Heart left ventricle (tissue), 16 donors: ENCODE data around the gene C12orf60. TPM values are rescaled to one million over a fixed set of nuclear protein-coding genes. Genes with fewer than 3 reads are reported as not detected.

ENCODE experiments used
- ATAC-seq, 4 donors: fragments of 200-7000 bp; cut with Tn5 transposase; one replicate each; pipeline ENCODE4 v1.9.1; 2020 to 2022; ENCODE audit warnings: moderate library complexity in 4 of 4, mild to moderate bottlenecking in 3 of 4, moderate number of reproducible peaks in 1 of 4
- DNase-seq, 5 donors: peaks; one replicate each; pipeline ENCODE4 v3.0.0-alpha.2; 2020
- H3K27ac ChIP-seq, 12 donors: fragments of 200-600 bp; sonication (generic) in 4 of 12; one replicate each; pipeline versions ENCODE4 v1.5.0 to v1.8.0; 2016 to 2022; ENCODE audit warnings: mild to moderate bottlenecking in 2 of 12
- H3K27me3 ChIP-seq, 9 donors: fragments of 200-600 bp; sonication (generic) in 2 of 9; one replicate each; pipeline versions ENCODE4 v1.5.1 to v1.8.0; 2016 to 2022; ENCODE audit warnings: mild to moderate bottlenecking in 3 of 9
- H3K36me3 ChIP-seq, 9 donors: fragments of 200-600 bp; sonication (generic) in 2 of 9; one replicate each; pipeline versions ENCODE4 v1.5.0 to v1.8.0; 2018 to 2022; ENCODE audit warnings: mild to moderate bottlenecking in 2 of 9
- H3K4me1 ChIP-seq, 12 donors: fragments of 200-600 bp; sonication (generic) in 4 of 12; one replicate each; pipeline versions ENCODE4 v1.5.0 to v1.8.0; 2016 to 2022; ENCODE audit warnings: mild to moderate bottlenecking in 3 of 12
- H3K4me3 ChIP-seq, 12 donors: fragments of 200-600 bp; sonication (generic) in 4 of 12; one replicate each; pipeline versions ENCODE4 v1.5.0 to v1.8.0; 2017 to 2022; ENCODE audit warnings: mild to moderate bottlenecking in 9 of 12, moderate library complexity in 4 of 12
- H3K9me3 ChIP-seq, 12 donors: fragments of 200-600 bp; sonication (generic) in 4 of 12; one replicate each; pipeline versions ENCODE4 v1.5.0 to v1.8.0; 2016 to 2022; ENCODE audit warnings: mild to moderate bottlenecking in 1 of 12
- POLR2A ChIP-seq, 2 donors: fragments of 450-650 bp; IDR thresholded peaks; one replicate each; pipeline ENCODE4 v1.6.1; 2017; ENCODE audit warnings: antibody characterized with exemption in 2 of 2, mild to moderate bottlenecking in 2 of 2, moderate library complexity in 2 of 2
- WGBS, 4 donors: extraction: QIAGEN DNeasy Blood & Tissue Kit in 2 of 4; methylation state at CpG; one replicate each; pipeline versions ENCODE4 v1.1.5 to v1.1.7; 2013 to 2018; 5-methylcytosine and 5-hydroxymethylcytosine counted together
- intact Hi-C, 10 donors: fragments of 100-400 bp; cut with DNase I; formaldehyde crosslinking; loops; one replicate each; pipeline versions ENCODE4 v1.11.1 to v1.14.2; 2022
- polyA plus RNA-seq, 2 donors: library from polyadenylated mRNA; stranded (reverse); fragments of 200-250 nt; gene quantifications; one replicate each; pipeline ENCODE4 v1.2.3, GENCODE V29; 2013
- total RNA-seq, 9 donors: library from RNA; depleted of rRNA in 2 of 9; stranded (reverse); fragments of >200 nt in 2 of 9; fragmentation: NEBNext Ultra II Directional in 3 of 9; extraction: Animal tissue kit (Norgen Biotek cat#: 25700) in 3 of 9; gene quantifications; one replicate each; pipeline versions ENCODE4 v1.1.0 to v1.2.4, GENCODE V29; 2016 to 2023
- TF ChIP-seq, protein P1 (sequence below), 12 donors: fragments of 200-600 bp; sonication (generic) in 4 of 12; IDR thresholded peaks; one replicate each; pipeline versions ENCODE4 v1.5.0 to v1.8.0; 2018 to 2022; ENCODE audit warnings: antibody characterized with exemption in 12 of 12, mild to moderate bottlenecking in 5 of 12
- donor health status: ischemic (EF 13 %, LVEDD 7.1; RV severe dilation, severe dysfunction).
- donor health status: healthy with polysubstance abuse.
- donor health status: DM: no; HTN: yes; CAD: no.
- donor health status: DM: no; HTN: no; CAD: no.
- donor health status: ischemic (EF 25% LVEDD 6.9; RV normal size, moderate dysfunction).
- donor health status: ischemic (EF 25% LVEDD 5.7; RV mildly dilated, moderate dysfunction).
- donor health status: healthy.
- donor health status: DM: yes; HTN: yes; CAD: no.
- donor health status: ischemic (EF 35%, LVEDD 5.7; RV mildly dilated, moderate dysfunction).
- donor health status: nonischemic (EF 11% LVEDD 7.7; RV severe dilation, severe dysfunction).
- donor health status: DM: yes; HTN: yes; CAD: no.
- donor health status: PGD.
- donor health status: ischemic (EF 29% LVEDD 5.4; RV normal size, mild dysfunction).
- donor health status: nonischemic (EF 23%, LVEDD 6.1; RV moderate dilation, normal function).

The C12orf60 gene
- total and polyA plus RNA-seq, 11 donors: 2.0 to 5.3 (median 3.4) TPM

DNA sequence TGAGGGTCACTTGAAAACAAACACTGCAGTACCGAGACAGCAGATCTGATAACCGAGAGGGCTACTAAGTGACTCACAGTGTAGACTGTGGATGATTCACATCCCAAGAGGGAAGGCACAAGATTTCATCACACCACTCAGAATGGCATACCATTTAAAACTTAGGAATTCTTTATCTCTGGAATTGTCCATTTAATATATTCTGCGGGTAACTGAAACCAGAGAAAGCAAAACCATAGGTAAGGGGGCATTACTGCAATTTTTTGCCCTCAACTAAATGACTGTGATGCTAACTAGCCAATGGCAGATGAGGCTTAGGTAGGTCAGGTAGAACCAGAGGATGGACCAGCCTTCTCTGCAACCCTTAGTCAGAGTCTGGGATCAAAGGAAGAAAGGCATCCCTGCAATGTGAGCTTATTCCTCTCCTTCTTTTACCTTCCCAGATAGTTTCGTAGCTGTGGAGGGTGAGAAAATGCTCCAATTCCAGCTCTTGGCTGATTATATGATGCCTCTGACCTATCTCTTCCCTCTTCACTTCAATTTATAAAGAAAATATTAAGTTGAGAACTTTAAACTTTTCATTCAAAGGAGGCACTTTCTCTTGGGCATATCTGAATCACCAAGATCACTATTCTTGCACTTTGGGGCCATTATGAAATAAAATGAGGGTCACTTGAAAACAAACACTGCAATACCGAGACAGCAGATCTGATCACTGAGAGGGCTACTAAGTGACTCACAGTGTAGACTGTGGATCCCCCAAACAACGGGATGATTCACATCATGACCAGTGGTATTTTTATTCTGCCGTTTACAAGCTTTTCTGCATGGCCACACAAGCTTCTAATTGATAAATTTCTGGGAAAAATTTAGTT lies 33.1 kb downstream of the C12orf60 start:
- H3K36me3 ChIP-seq: no peaks in the 10 kb centered on the region
- ATAC-seq: peak in 3 of 4 donors; percentile 33 to 90 (median 83)
- H3K9me3 ChIP-seq: no peaks in the 10 kb centered on the region
- no peak for DNase-seq
- WGBS, 4 donors: 72 to 80% (median 78%) methylated on average over 7 of the region's 7 CpGs
- peaks cover 0 to 45% (median 26%) of the 10 kb centered on the region in 12 donors for H3K4me1 ChIP-seq
- no peaks in the 10 kb centered on the region for H3K27me3 ChIP-seq
- no peak for TF ChIP-seq POLR2A (IDR thresholded peaks at IDR 0.05)
- TF ChIP-seq, protein P1, sequence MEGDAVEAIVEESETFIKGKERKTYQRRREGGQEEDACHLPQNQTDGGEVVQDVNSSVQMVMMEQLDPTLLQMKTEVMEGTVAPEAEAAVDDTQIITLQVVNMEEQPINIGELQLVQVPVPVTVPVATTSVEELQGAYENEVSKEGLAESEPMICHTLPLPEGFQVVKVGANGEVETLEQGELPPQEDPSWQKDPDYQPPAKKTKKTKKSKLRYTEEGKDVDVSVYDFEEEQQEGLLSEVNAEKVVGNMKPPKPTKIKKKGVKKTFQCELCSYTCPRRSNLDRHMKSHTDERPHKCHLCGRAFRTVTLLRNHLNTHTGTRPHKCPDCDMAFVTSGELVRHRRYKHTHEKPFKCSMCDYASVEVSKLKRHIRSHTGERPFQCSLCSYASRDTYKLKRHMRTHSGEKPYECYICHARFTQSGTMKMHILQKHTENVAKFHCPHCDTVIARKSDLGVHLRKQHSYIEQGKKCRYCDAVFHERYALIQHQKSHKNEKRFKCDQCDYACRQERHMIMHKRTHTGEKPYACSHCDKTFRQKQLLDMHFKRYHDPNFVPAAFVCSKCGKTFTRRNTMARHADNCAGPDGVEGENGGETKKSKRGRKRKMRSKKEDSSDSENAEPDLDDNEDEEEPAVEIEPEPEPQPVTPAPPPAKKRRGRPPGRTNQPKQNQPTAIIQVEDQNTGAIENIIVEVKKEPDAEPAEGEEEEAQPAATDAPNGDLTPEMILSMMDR (IDR thresholded peaks at IDR 0.05): no peak
- H3K27ac ChIP-seq: peak overlapping the region in 4 of 12 donors; percentile 15 to 47 (median 36)
- intact Hi-C loops: no loop called here
- no peak overlapping the region for H3K4me3 ChIP-seq

DNA sequence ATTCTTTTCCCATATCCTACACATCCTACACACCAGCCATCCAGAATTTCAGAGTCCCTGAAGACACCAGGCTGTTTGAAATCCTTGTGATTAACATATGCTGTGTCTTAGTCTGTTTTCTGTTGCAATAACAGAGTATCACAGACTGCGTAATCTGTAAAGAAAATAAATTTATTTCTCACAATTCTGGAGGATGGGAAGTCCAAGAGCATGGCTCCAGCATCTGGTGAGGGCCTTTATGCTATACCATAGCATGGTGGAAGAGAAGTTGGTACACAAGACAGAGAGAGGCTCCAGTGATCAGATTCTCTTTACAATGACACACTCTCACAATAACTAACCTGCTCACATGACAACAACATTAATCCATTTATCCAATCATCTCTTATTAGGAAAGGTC lies 35.8 kb downstream of the C12orf60 start:
- intact Hi-C loops: no loop called here
- H3K27me3 ChIP-seq: no peaks in the 10 kb centered on the region
- TF ChIP-seq, protein P1 (IDR thresholded peaks at IDR 0.05): no peak
- TF ChIP-seq POLR2A (IDR thresholded peaks at IDR 0.05): no peak
- H3K4me3 ChIP-seq: no peak overlapping the region
- no peak for DNase-seq
- peaks cover 3 to 61% (median 45%) of the 10 kb centered on the region in 12 donors for H3K4me1 ChIP-seq
- H3K27ac ChIP-seq: no peak overlapping the region
- 96 to 100% (median 100%) methylated on average over 1 of the region's 1 CpG for WGBS, 4 donors
- no peaks in the 10 kb centered on the region for H3K36me3 ChIP-seq
- no peaks in the 10 kb centered on the region for H3K9me3 ChIP-seq
- ATAC-seq: no peak

DNA sequence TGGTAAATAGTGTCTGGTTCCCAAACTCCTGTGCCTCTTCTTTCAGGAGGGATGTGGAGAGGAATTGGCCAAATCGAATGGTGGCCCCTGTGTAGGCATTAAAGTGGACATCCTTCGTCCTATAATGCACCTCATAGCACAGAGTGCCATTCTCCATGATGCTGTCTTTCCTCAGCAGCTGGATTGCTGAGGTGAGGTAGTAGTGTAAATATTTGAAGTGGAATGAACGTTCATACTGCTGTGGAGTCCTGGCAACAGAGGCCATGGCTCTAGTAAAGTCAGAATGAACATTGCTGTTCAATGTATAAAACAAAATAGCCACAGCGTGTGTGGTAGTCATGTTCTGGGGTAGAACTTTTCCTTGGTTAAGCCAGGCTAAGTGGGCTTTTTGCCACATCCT lies 37.1 kb downstream of the C12orf60 start:
- Histone ChIP-seq H3K27me3 (no peaks in the 10 kb centered on the region), H3K4me1 (peaks cover 3 to 50% (median 34%) of the 10 kb centered on the region in 12 donors), H3K36me3 (no peaks in the 10 kb centered on the region), H3K4me3 (peak overlapping the region in 2 of 12 donors; percentile 51 to 56), H3K27ac (peak overlapping the region in 8 of 12 donors; percentile 58 to 78 (median 72)), H3K9me3 (no peaks in the 10 kb centered on the region)
- WGBS, 4 donors: 90 to 95% (median 92%) methylated on average over 4 of the region's 4 CpGs
- ATAC-seq (no peak), DNase-seq (no peak)
- TF ChIP-seq, protein P1 (IDR thresholded peaks at IDR 0.05): no peak
- no peak for TF ChIP-seq POLR2A (IDR thresholded peaks at IDR 0.05)
- intact Hi-C loops: loop anchor here in 7 of 10 donors (5.0 to 10.0 kb wide), 9 partner anchors 33 to 434 kb away; partner anchors contain the start of genes RERG (in 5 of the 7), C12orf60 (in 3 of the 7) and WBP11 (in 3 of the 7)

DNA sequence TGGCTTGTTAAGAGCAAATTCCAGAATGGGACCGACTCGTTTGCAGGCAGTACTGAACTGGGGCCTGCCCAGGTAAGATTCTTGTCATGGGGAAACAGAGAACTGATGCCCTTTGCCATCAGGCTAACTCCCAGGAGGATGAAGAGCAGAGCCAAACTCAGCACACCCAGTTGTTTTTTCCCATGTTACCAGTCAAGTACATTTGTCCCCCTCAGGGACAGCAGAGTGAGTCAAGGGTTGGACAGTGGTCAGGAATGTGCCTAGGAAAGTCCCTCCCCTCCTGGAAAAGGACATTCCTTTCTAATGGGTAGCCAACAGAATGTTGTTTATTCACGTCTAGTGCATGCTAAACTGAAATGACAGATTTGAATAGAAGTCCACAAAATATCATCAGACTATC lies 38.3 kb downstream of the C12orf60 start:
- Histone ChIP-seq H3K27me3 (no peaks in the 10 kb centered on the region), H3K27ac (peak overlapping the region; percentile 58 to 78 (median 70)), H3K4me3 (peak overlapping the region in 8 of 12 donors; percentile 24 to 56 (median 36)), H3K4me1 (peaks cover 3 to 52% (median 42%) of the 10 kb centered on the region in 12 donors), H3K36me3 (no peaks in the 10 kb centered on the region), H3K9me3 (no peaks in the 10 kb centered on the region)
- ATAC-seq (peak; percentile 91 to 95 (median 94)), DNase-seq (peak in 4 of 5 donors; percentile 59 to 82 (median 62))
- TF ChIP-seq, protein P1 (IDR thresholded peaks at IDR 0.05): no peak
- TF ChIP-seq POLR2A (IDR thresholded peaks at IDR 0.05): peak in 1 of 2 donors; percentile 30
- 1 to 16% (median 6%) methylated on average over 3 of the region's 3 CpGs for WGBS, 4 donors
- intact Hi-C loops: loop anchor here in 7 of 10 donors (2.0 to 10.0 kb wide), 10 partner anchors 34 to 433 kb away; partner anchors contain the start of genes RERG (in 5 of the 7), C12orf60 (in 3 of the 7) and WBP11 (in 3 of the 7)
